Ovary (tissue), 3 donors: Measurements from ENCODE around the gene COL27A1.

Experiments
- EP300 ChIP-seq: sonication (generic); formaldehyde crosslinking; IDR thresholded peaks from one replicate; pipeline ENCODE4 v1.6.1; 2017; ENCODE audit warnings: antibody characterized with exemption
- TF ChIP-seq, protein P1 (sequence below), 3 donors: fragments of 450-650 bp in 2 of 3; fragments of 200-600 bp in 1 of 3; IDR thresholded peaks; one replicate each; pipeline versions ENCODE4 v1.5.1 to v1.8.0; 2016 to 2022; ENCODE audit warnings: antibody characterized with exemption in 3 of 3, mild to moderate bottlenecking in 1 of 3
- donor health status: DM: no; HTN: no; CAD: no.

DNA sequence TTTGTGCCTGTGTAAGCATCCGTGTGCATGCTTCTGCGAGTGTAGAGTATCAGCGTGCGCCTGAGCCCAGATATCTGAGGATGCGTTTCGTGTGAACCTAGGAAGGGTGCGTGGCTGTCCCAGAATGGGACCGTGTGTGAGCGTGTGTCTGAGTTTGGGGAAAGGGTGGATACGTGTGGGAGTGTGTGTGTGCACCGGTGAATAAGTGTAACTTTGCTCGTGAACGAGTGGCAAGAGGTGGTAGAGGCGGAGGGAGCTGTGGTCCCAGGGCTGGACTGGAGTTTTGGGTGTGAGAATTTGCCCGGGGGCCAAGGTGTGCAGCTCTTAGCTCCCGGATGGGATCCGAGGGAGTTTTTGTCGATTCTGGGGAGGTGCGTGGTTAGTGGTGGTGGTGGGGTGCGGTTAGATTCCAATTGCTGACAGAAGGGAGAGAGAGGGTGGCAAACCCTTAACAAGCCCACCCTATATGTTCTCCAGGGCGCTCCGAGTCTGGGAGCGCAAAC lies 686 bp upstream of the COL27A1 start:
- TF ChIP-seq, protein P1, sequence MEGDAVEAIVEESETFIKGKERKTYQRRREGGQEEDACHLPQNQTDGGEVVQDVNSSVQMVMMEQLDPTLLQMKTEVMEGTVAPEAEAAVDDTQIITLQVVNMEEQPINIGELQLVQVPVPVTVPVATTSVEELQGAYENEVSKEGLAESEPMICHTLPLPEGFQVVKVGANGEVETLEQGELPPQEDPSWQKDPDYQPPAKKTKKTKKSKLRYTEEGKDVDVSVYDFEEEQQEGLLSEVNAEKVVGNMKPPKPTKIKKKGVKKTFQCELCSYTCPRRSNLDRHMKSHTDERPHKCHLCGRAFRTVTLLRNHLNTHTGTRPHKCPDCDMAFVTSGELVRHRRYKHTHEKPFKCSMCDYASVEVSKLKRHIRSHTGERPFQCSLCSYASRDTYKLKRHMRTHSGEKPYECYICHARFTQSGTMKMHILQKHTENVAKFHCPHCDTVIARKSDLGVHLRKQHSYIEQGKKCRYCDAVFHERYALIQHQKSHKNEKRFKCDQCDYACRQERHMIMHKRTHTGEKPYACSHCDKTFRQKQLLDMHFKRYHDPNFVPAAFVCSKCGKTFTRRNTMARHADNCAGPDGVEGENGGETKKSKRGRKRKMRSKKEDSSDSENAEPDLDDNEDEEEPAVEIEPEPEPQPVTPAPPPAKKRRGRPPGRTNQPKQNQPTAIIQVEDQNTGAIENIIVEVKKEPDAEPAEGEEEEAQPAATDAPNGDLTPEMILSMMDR (IDR thresholded peaks at IDR 0.05): no peak
- TF ChIP-seq EP300: no peak
